H1 (cell line): Measurements from ENCODE around the gene SRGAP3. TPM values are rescaled to one million over a fixed set of nuclear protein-coding genes. Genes with fewer than 3 reads are reported as not detected.

Source experiments
- CTCF ChIA-PET: fragments of 300-600 bp; sonication (Branson Sonifier 250); formaldehyde crosslinking; loops from one replicate; lab custom pipeline; 2021; ENCODE audit not compliant: partially characterized antibody; lab: Charles Lee
- POLR2A ChIA-PET: fragments of 300-600 bp; sonication (Branson Sonifier 250); formaldehyde crosslinking; loops from one replicate; lab custom pipeline; 2021; ENCODE audit warnings: inconsistent platforms; ENCODE audit not compliant: partially characterized antibody; lab: Charles Lee
- DNase-seq, 2 experiments: peaks; one replicate each; pipeline versions ENCODE4 v3.0.0 to v3.0.0-alpha.2; 2010 to 2022; ENCODE audit warnings: low spot score in 2 of 2, low read depth in 1 of 2, mixed read lengths in 1 of 2
- FAIRE-seq: peaks from 2 replicates; lab custom pipeline; 2011; peaks lifted over from hg19 to GRCh38; lab: Jason Lieb, UNC
- H2AFZ ChIP-seq: 2 replicates; pipeline ENCODE4 v1.8.1; 2012; ENCODE audit warnings: low read length, inconsistent platforms
- H2AK5ac ChIP-seq: 2 replicates; pipeline ENCODE4 v1.6.1; 2013; ENCODE audit warnings: low read depth, low read length
- H2BK120ac ChIP-seq: replicated peaks from 2 replicates; pipeline ENCODE3; 2013; ENCODE audit warnings: low read depth, low read length, inconsistent platforms
- H2BK12ac ChIP-seq: 2 replicates; pipeline ENCODE4 v1.6.1; 2013; ENCODE audit warnings: low read depth, low read length
- H2BK15ac ChIP-seq: 2 replicates; pipeline ENCODE4 v1.6.1; 2013; ENCODE audit warnings: low read length
- H2BK20ac ChIP-seq: 2 replicates; pipeline ENCODE4 v1.6.1; 2013; ENCODE audit warnings: low read length
- H2BK5ac ChIP-seq: 2 replicates; pipeline ENCODE4 v1.6.1; 2013; ENCODE audit warnings: low read depth, low read length
- H3K14ac ChIP-seq: 2 replicates; pipeline ENCODE4 v1.6.1; 2013; ENCODE audit warnings: inconsistent platforms; ENCODE audit not compliant: insufficient read length
- H3K18ac ChIP-seq: 2 replicates; pipeline ENCODE4 v1.6.1; 2013; ENCODE audit warnings: low read length; ENCODE audit errors: extremely low read depth
- H3K23ac ChIP-seq: 2 replicates; pipeline ENCODE4 v1.6.1; 2013; ENCODE audit warnings: inconsistent platforms; ENCODE audit not compliant: insufficient read length
- H3K23me2 ChIP-seq: 2 replicates; pipeline ENCODE4 v1.6.1; 2013; ENCODE audit warnings: low read depth, low read length
- H3K27ac ChIP-seq: 2 replicates; pipeline ENCODE4 v1.6.1; 2011; ENCODE audit warnings: low read depth, low read length, inconsistent platforms
- H3K27me3 ChIP-seq, 4 experiments: replicated peaks in 1 of 4; 1 replicate in 1 of 4; 2 replicates in 3 of 4; pipeline versions ENCODE4 v1.6.1 to v1.8.1; 2011 to 2013; ENCODE audit warnings: low read length in 3 of 4, mild to moderate bottlenecking in 3 of 4, inconsistent platforms in 2 of 4, mixed read lengths in 2 of 4, moderate library complexity in 1 of 4; ENCODE audit not compliant: control insufficient read depth in 3 of 4, insufficient read depth in 3 of 4; ENCODE audit errors: extremely low read depth in 1 of 4
- H3K36me3 ChIP-seq, 4 experiments: 2 replicates each; pipeline versions ENCODE4 v1.6.1 to v1.8.1; 2011 to 2013; ENCODE audit warnings: mild to moderate bottlenecking in 4 of 4, low read length in 3 of 4, moderate library complexity in 2 of 4, control low read depth in 1 of 4, inconsistent platforms in 1 of 4; ENCODE audit not compliant: insufficient read depth in 4 of 4, control insufficient read depth in 2 of 4
- H3K4ac ChIP-seq: replicated peaks from 2 replicates; pipeline ENCODE3; 2013; ENCODE audit warnings: low read length, low read depth, mixed read lengths, inconsistent platforms; ENCODE audit not compliant: insufficient read length
- H3K4me1 ChIP-seq, 4 experiments: replicated peaks in 1 of 4; 1 replicate in 1 of 4; 2 replicates in 3 of 4; pipeline versions ENCODE4 v1.6.1 to v1.8.1; 2011 to 2013; ENCODE audit warnings: low read length in 3 of 4, inconsistent platforms in 2 of 4, mixed read lengths in 1 of 4; ENCODE audit not compliant: insufficient read depth in 4 of 4, control insufficient read depth in 3 of 4
- H3K4me2 ChIP-seq, 2 experiments: 2 replicates each; pipeline versions ENCODE4 v1.6.1 to v1.8.1; 2011 to 2013; ENCODE audit warnings: low read depth in 2 of 2, low read length in 2 of 2, control low read depth in 1 of 2, inconsistent platforms in 1 of 2, mild to moderate bottlenecking in 1 of 2; ENCODE audit not compliant: insufficient read depth in 1 of 2
- H3K4me3 ChIP-seq, 4 experiments: fragments of 200-600, 300-600 bp in 1 of 4; sonication (generic), shearing (Covaris generic), sonication (Bioruptor Twin) in 1 of 4; 2 replicates each; pipeline versions ENCODE4 v1.5.1 to v1.8.1; 2011 to 2016; ENCODE audit warnings: low read length in 4 of 4, low read depth in 3 of 4, control low read depth in 2 of 4, inconsistent platforms in 2 of 4, mild to moderate bottlenecking in 2 of 4, mixed read lengths in 1 of 4, moderate library complexity in 1 of 4; ENCODE audit not compliant: insufficient read depth in 2 of 4; ENCODE audit errors: extremely low read depth in 1 of 4
- H3K56ac ChIP-seq: replicated peaks from 2 replicates; pipeline ENCODE3; 2013; ENCODE audit warnings: low read depth, mild to moderate bottlenecking, mixed read lengths, low read length, inconsistent platforms; ENCODE audit not compliant: insufficient read length
- H3K79me1 ChIP-seq: 2 replicates; pipeline ENCODE4 v1.6.1; 2013; ENCODE audit warnings: low read depth, low read length, control low read depth
- H3K79me2 ChIP-seq, 2 experiments: 2 replicates each; pipeline versions ENCODE4 v1.6.1 to v1.8.1; 2012 to 2013; ENCODE audit warnings: low read length in 2 of 2, mild to moderate bottlenecking in 2 of 2, inconsistent platforms in 1 of 2; ENCODE audit not compliant: insufficient read depth in 2 of 2, control insufficient read depth in 1 of 2
- H3K9ac ChIP-seq, 4 experiments: replicated peaks in 1 of 4; 1 replicate in 1 of 4; 2 replicates in 3 of 4; pipeline versions ENCODE4 v1.6.1 to v1.8.1; 2011 to 2013; ENCODE audit warnings: low read depth in 3 of 4, low read length in 3 of 4, control low read depth in 2 of 4, mild to moderate bottlenecking in 2 of 4, moderate library complexity in 2 of 4, inconsistent platforms in 1 of 4; ENCODE audit errors: extremely low read depth in 1 of 4
- H3K9me3 ChIP-seq, 2 experiments: 2 replicates each; pipeline versions ENCODE4 v1.6.1 to v1.8.1; 2012 to 2013; ENCODE audit warnings: mild to moderate bottlenecking in 2 of 2, moderate library complexity in 2 of 2, control low read depth in 1 of 2, inconsistent platforms in 1 of 2, low read depth in 1 of 2, low read length in 1 of 2, mixed read lengths in 1 of 2; ENCODE audit not compliant: insufficient read depth in 2 of 2
- H4K20me1 ChIP-seq, 2 experiments: replicated peaks in 1 of 2; 2 replicates each; pipeline versions ENCODE3 to v1.8.1; 2011 to 2013; ENCODE audit warnings: inconsistent platforms in 2 of 2, low read length in 2 of 2, mild to moderate bottlenecking in 1 of 2; ENCODE audit not compliant: insufficient read depth in 2 of 2, control insufficient read depth in 1 of 2
- H4K5ac ChIP-seq: 2 replicates; pipeline ENCODE4 v1.6.1; 2013; ENCODE audit warnings: low read length, low read depth, mixed read lengths, inconsistent platforms; ENCODE audit not compliant: insufficient read length
- H4K8ac ChIP-seq: 2 replicates; pipeline ENCODE4 v1.8.0; 2013; ENCODE audit warnings: mild to moderate bottlenecking, moderate library complexity, low read length, inconsistent platforms; ENCODE audit not compliant: insufficient read depth; ENCODE audit errors: extremely low read depth
- H4K91ac ChIP-seq: replicated peaks from 2 replicates; pipeline ENCODE3; 2013; ENCODE audit warnings: low read length, mixed read lengths, inconsistent platforms; ENCODE audit not compliant: insufficient read length
- BRCA1 ChIP-seq: IDR thresholded peaks from 2 replicates; pipeline ENCODE4 v1.6.1; 2012; ENCODE audit warnings: low read depth, low read length, improper control_type of control experiment
- CBX5 ChIP-seq: fragments of 300-800, 300-1000 bp; sonication (generic); IDR thresholded peaks from 2 replicates; pipeline ENCODE4 v1.7.1; 2016; ENCODE audit warnings: antibody characterized with exemption, low read length, low read depth
- GTF2F1 ChIP-seq: IDR thresholded peaks from 2 replicates; pipeline ENCODE4 v1.6.1; 2012; ENCODE audit warnings: low read depth, low read length, improper control_type of control experiment, borderline replicate concordance
- HDAC2 ChIP-seq, 2 experiments: fragments of 300-600 bp in 1 of 2; sonication (generic) in 1 of 2; IDR thresholded peaks; 2 replicates each; pipeline ENCODE4 v1.6.1; 2011 to 2012; ENCODE audit warnings: low read depth in 2 of 2, low read length in 2 of 2, mild to moderate bottlenecking in 2 of 2, moderate library complexity in 2 of 2, borderline replicate concordance in 1 of 2, inconsistent platforms in 1 of 2
- HDAC6 ChIP-seq: IDR thresholded peaks from one replicate; pipeline ENCODE4 v1.7.1; 2012; ENCODE audit warnings: low read depth, mild to moderate bottlenecking, inconsistent platforms, low read length, moderate library complexity
- MAFK ChIP-seq: IDR thresholded peaks from 2 replicates; pipeline ENCODE4 v1.6.1; 2012; ENCODE audit warnings: low read depth, mild to moderate bottlenecking, improper control_type of control experiment, low read length
- MAX ChIP-seq: IDR thresholded peaks from 2 replicates; pipeline ENCODE4 v1.6.1; 2012; ENCODE audit warnings: inconsistent platforms
- NANOG ChIP-seq: IDR thresholded peaks from 2 replicates; pipeline ENCODE4 v1.6.1; 2011; ENCODE audit warnings: low read length, low read depth, mild to moderate bottlenecking, inconsistent platforms; ENCODE audit not compliant: insufficient read depth, poor library complexity, severe bottlenecking
- PHF8 ChIP-seq: fragments of 200-600 bp; sonication (generic); conservative IDR thresholded peaks from 2 replicates; pipeline ENCODE4 v1.7.1; 2012; ENCODE audit warnings: low read depth, mild to moderate bottlenecking, inconsistent platforms, low read length, moderate library complexity
- POLR2A ChIP-seq, 2 experiments: IDR thresholded peaks; 1 replicate in 1 of 2; 2 replicates in 1 of 2; pipeline ENCODE4 v1.6.1; 2011; ENCODE audit warnings: low read depth in 2 of 2, low read length in 2 of 2, mild to moderate bottlenecking in 2 of 2; ENCODE audit errors: control extremely low read depth in 1 of 2
- SIRT6 ChIP-seq: IDR thresholded peaks from one replicate; pipeline ENCODE4 v1.7.1; 2012; ENCODE audit warnings: low read length, inconsistent platforms
- SP1 ChIP-seq: IDR thresholded peaks from 2 replicates; pipeline ENCODE4 v1.6.1; 2011; ENCODE audit warnings: low read depth, low read length
- SRF ChIP-seq: IDR thresholded peaks from 2 replicates; pipeline ENCODE4 v1.6.1; 2011; ENCODE audit warnings: mild to moderate bottlenecking, low read depth, low read length, moderate library complexity
- TAF1 ChIP-seq: IDR thresholded peaks from 2 replicates; pipeline ENCODE4 v1.6.1; 2011; ENCODE audit warnings: mild to moderate bottlenecking, low read depth, low read length
- TBP ChIP-seq: IDR thresholded peaks from 2 replicates; pipeline ENCODE4 v1.6.1; 2011; ENCODE audit warnings: low read depth, low read length, improper control_type of control experiment
- WGBS, 2 experiments: shearing (Covaris generic) in 1 of 2; methylation state at CpG; one replicate each; pipeline versions ENCODE4 v1.1.6 to v1.1.7; 2013 to 2015; ENCODE audit warnings: low lambda C conversion rate in 2 of 2, mixed read lengths in 2 of 2, inconsistent platforms in 1 of 2, low coverage in 1 of 2, missing lambda C conversion rate in 1 of 2; ENCODE audit not compliant: insufficient replicate concordance in 2 of 2, insufficient coverage in 1 of 2, insufficient read length in 1 of 2; ENCODE audit errors: extremely low coverage in 1 of 2, missing lambda C conversion rate in 1 of 2; 5-methylcytosine and 5-hydroxymethylcytosine counted together
- polyA plus RNA-seq, 7 experiments: library from polyadenylated mRNA; depleted of rRNA in 3 of 7; stranded (reverse) in 5 of 7; unstranded in 2 of 7; fragments of >200 nt in 5 of 7; fragments of 200-250 nt in 2 of 7; gene quantifications; 1 replicate in 5 of 7; 2 replicates in 1 of 7; 4 replicates in 1 of 7; pipeline versions ENCODE4 v1.2.1 to v1.2.3, GENCODE V29; 2011 to 2013; ENCODE audit warnings: missing spikeins in 2 of 7, mixed read lengths in 2 of 7
- total RNA-seq: library from RNA; stranded (reverse); fragmentation: NEBNext Ultra II Directional; extraction: Animal tissue kit (Norgen Biotek cat#: 25700); gene quantifications from 2 replicates; pipeline ENCODE4 v1.2.1, GENCODE V29; 2021

The SRGAP3 gene
- total and polyA plus RNA-seq, 2 of the 8 experiments (the other 6 are each of a cell fraction or from before 2014, with no cell fraction given): 5.8 to 11.4 TPM

GRCh38 chr3:9030034-9030433 is 219.4 kb downstream of the SRGAP3 start:
- no peak overlapping the region for H2BK15ac ChIP-seq
- POLR2A ChIA-PET: interaction anchor here (0.6 kb wide), 2 partner anchors 23 to 1022 kb away, joined by 4 read pairs; no protein-coding TSS in a partner anchor
- no peak overlapping the region for H2BK12ac ChIP-seq
- H3K4me2 ChIP-seq: no peak overlapping the region
- H2BK20ac ChIP-seq: no peak overlapping the region
- no peak overlapping the region for H2BK5ac ChIP-seq
- no peak overlapping the region for H3K4ac ChIP-seq
- H2AK5ac ChIP-seq: no peak overlapping the region
- CTCF ChIA-PET: interaction anchor here (0.7 to 2.0 kb wide), 8 partner anchors 33 to 219 kb away, joined by 3 to 12 read pairs (median 3); partner anchors contain the start of gene SRGAP3
- H3K27ac ChIP-seq: no peak overlapping the region
- no peaks in the 10 kb centered on the region for H3K9me3 ChIP-seq
- no peaks in the 10 kb centered on the region for H3K4me1 ChIP-seq
- WGBS, 2 experiments: 89% methylated on average over 7 of the region's 7 CpGs; no CpG with 5 or more reads in 1 of the 2 experiments
- H3K27me3 ChIP-seq: no peaks in the 10 kb centered on the region
- H3K18ac ChIP-seq: no peak overlapping the region
- no peak for FAIRE-seq
- H3K79me2 ChIP-seq: no peaks in the 10 kb centered on the region
- H3K9ac ChIP-seq: no peak overlapping the region
- H3K23ac ChIP-seq: no peak overlapping the region
- H3K4me3 ChIP-seq: no peak overlapping the region
- no peak overlapping the region for H4K5ac ChIP-seq
- H4K8ac ChIP-seq: no peak overlapping the region
- DNase-seq: no peak
- H4K20me1 ChIP-seq: no peaks in the 10 kb centered on the region
- no peaks in the 10 kb centered on the region for H3K79me1 ChIP-seq
- no peak overlapping the region for H3K56ac ChIP-seq
- no peak overlapping the region for H3K14ac ChIP-seq
- no peak for TF ChIP-seq SRF
- TF ChIP-seq NANOG: no peak
- TF ChIP-seq HDAC2 (IDR thresholded peaks at IDR 0.05; ENCODE audit: borderline replicate concordance in 1 of 2, low read depth in 2 of 2, low read length in 2 of 2): no peak
- TF ChIP-seq TBP: no peak
- TF ChIP-seq POLR2A (IDR thresholded peaks at IDR 0.05; ENCODE audit: control extremely low read depth in 1 of 2, low read depth in 2 of 2, low read length in 2 of 2): no peak
- no peak for TF ChIP-seq TAF1
- no peak for TF ChIP-seq PHF8
- TF ChIP-seq MAFK: no peak
- TF ChIP-seq HDAC6: no peak
- no peak for TF ChIP-seq SIRT6
- no peak for TF ChIP-seq GTF2F1
- no peak for TF ChIP-seq BRCA1
- TF ChIP-seq CBX5: no peak
- TF ChIP-seq MAX: no peak
- no peak for TF ChIP-seq SP1
- no peaks in the 10 kb centered on the region for H3K36me3 ChIP-seq
- no peak overlapping the region for H2BK120ac ChIP-seq
- H3K23me2 ChIP-seq: no peaks in the 10 kb centered on the region
- no peak overlapping the region for H4K91ac ChIP-seq
- no peak overlapping the region for H2AFZ ChIP-seq
